ENCODE measurements around the gene UBAC1. TPM values are rescaled to one million over a fixed set of nuclear protein-coding genes. Genes with fewer than 3 reads are reported as not detected.
A peak's percentile ranks its signal among the peaks of the same experiment; 100 is the strongest.

The UBAC1 gene
- total and polyA plus RNA-seq, 4 donors = 24.1 to 49.9 (median 37.5) TPM

DNA sequence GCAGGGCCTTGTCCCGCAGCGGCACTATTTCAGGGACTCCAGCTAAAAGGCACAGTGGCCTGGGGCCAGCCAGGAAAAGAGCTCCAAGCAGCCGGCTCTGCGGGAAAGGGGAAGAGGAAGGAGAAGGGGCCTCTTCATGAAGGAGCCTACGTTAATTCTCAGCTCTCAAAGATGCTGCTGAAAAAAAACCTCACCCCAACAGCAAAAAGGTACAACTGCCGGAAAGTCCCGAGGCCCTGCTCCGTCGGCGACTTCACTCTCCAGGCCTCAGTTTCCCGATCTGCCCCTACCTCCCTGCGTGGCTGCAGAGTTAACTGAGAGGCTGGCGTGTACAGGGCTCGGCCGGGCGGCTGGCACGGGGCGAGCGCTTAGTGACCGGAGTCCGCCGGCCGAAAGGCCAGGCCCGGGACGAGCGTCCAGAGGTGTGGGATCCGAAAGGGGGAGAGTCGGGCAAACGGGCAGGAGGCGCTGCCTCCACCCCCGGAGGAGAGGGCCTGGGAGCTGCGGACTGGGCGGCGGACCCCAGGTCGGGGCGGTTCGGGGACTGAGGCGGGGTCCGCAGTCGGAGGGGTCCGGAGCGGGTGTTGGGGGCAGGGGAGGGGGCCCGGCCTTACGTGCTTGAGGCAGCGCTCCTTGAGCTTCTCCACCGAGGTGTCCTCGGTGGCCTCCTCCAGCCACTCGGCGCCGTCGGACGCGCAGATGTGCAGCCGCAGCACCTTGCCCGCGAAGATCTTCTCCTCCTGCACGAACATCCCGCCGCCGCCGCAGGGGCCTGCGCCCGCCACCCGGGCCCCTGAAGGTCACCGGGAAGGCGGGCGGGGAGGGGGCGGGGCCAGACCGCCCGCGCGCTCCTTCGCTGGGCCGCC, 529 bp downstream of the UBAC1 start:
- Histone ChIP-seq H3K4me1 (ENCODE audit: control insufficient read depth in 1 of 2, insufficient read depth in 2 of 2, low read length in 2 of 2) (no peaks in the 10 kb centered on the region), H3K36me3 (ENCODE audit: control insufficient read depth in 1 of 2, insufficient read depth in 2 of 2, low read length in 1 of 2) (no peaks in the 10 kb centered on the region), H3K4me3 (ENCODE audit: low read length in 2 of 2) (peak overlapping the region; percentile 80 to 95), H3K27me3 (ENCODE audit: control insufficient read depth in 1 of 2, insufficient read depth in 2 of 2, low read length in 1 of 2) (no peaks in the 10 kb centered on the region), H3K9me3 (ENCODE audit: control insufficient read depth, low read length) (no peaks in the 10 kb centered on the region), H3K27ac (ENCODE audit: low read depth in 1 of 2, low read length in 2 of 2) (peak overlapping the region in 1 of 2 donors; percentile 50)
- intact Hi-C loops (cut with DNase I) = loop anchor here (10.0 kb wide), 2 partner anchors 96 to 284 kb away; partner anchors contain the start of gene QSOX2 (in 1 of the 2)
- WGBS, 2 donors = 0 to 1% methylated on average over 56 to 74 of the region's 74 CpGs
- peak in 1 of 2 donors; percentile 67 for DNase-seq
- ATAC-seq (ENCODE audit: low FRiP score) = peak; percentile 55

DNA sequence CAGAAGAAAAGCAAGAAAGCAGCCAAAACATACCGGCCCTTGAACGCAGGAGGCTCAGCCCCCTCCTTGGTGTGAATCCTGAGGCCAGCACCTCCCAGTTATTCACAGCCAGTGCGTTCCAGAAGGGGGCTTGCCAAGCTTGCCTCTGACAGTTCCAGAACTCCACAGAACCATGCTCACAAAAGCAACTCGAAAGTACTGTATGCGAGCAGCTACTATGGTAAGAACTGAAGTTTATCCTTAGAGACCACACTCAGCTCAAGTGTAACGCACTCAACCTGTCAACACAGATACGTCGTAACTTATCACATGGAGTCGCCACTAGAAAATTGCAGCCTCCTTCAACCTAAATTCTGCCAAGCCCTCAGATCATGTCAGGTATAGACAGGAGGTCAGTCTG, 1.4 kb downstream of the UBAC1 start:
- Histone ChIP-seq H3K27me3 (ENCODE audit: control insufficient read depth in 1 of 2, insufficient read depth in 2 of 2, low read length in 1 of 2) (no peaks in the 10 kb centered on the region), H3K4me1 (ENCODE audit: control insufficient read depth in 1 of 2, insufficient read depth in 2 of 2, low read length in 2 of 2) (no peaks in the 10 kb centered on the region), H3K27ac (ENCODE audit: low read depth in 1 of 2, low read length in 2 of 2) (no peak overlapping the region), H3K9me3 (ENCODE audit: control insufficient read depth, low read length) (no peaks in the 10 kb centered on the region), H3K4me3 (ENCODE audit: low read length in 2 of 2) (peak overlapping the region in 1 of 2 donors; percentile 95), H3K36me3 (ENCODE audit: control insufficient read depth in 1 of 2, insufficient read depth in 2 of 2, low read length in 1 of 2) (no peaks in the 10 kb centered on the region)
- ATAC-seq (ENCODE audit: low FRiP score) (no peak), DNase-seq (no peak)
- intact Hi-C loops (cut with DNase I) = loop anchor here (10.0 kb wide), 2 partner anchors 95 to 285 kb away; partner anchors contain the start of gene QSOX2 (in 1 of the 2)
- 15 to 29% methylated on average over 9 of the region's 9 CpGs for WGBS, 2 donors

DNA sequence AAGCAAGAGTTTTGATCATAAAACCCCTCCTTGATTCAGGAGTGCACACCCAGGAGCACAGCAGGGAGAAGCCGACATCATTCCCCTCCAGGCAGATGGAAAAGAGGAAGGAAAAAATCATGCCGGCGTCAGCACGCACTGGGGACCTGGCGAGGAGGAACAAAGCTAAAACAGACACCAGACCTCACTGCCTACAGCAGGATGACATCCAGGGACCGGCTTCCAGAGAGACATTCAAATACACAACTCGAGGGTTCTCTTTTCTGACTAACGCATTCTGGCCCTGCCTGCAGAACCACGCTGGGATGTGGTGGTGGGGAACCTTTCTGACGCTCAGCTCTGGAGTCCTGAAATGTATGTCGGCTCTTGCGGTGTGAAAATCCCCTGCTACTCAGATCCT, 2.7 kb downstream of the UBAC1 start:
- WGBS, 2 donors = 90 to 93% methylated on average over 12 of the region's 12 CpGs
- Histone ChIP-seq H3K9me3 (ENCODE audit: control insufficient read depth, low read length) (no peaks in the 10 kb centered on the region), H3K4me3 (ENCODE audit: low read length in 2 of 2) (no peak overlapping the region), H3K4me1 (ENCODE audit: control insufficient read depth in 1 of 2, insufficient read depth in 2 of 2, low read length in 2 of 2) (no peaks in the 10 kb centered on the region), H3K27ac (ENCODE audit: low read depth in 1 of 2, low read length in 2 of 2) (no peak overlapping the region), H3K27me3 (ENCODE audit: control insufficient read depth in 1 of 2, insufficient read depth in 2 of 2, low read length in 1 of 2) (no peaks in the 10 kb centered on the region), H3K36me3 (ENCODE audit: control insufficient read depth in 1 of 2, insufficient read depth in 2 of 2, low read length in 1 of 2) (no peaks in the 10 kb centered on the region)
- ATAC-seq (ENCODE audit: low FRiP score) (no peak), DNase-seq (peak in 1 of 2 donors; percentile 76)
- intact Hi-C loops (cut with DNase I) = no loop called here

DNA sequence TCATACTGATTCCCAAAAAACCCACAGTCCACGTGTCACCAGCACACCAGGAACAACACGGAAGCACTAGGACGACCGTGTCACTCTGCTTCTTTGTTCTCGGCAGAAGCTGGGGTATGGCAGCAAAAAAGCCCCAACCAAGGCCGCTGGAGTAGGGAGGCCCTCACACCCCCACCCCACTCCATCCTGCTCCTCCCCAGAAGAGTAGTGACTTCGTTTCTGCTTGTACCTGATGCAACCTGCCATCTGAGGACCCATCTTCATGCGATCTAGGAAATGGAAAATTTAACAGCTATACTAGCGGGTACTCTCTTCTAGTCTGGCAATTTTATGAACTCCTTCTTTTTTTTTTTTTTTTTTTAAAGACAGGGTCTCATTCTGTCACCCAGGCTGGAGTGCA, 3.7 kb downstream of the UBAC1 start:
- intact Hi-C loops (cut with DNase I) = no loop called here
- Histone ChIP-seq H3K27me3 (ENCODE audit: control insufficient read depth in 1 of 2, insufficient read depth in 2 of 2, low read length in 1 of 2) (no peaks in the 10 kb centered on the region), H3K9me3 (ENCODE audit: control insufficient read depth, low read length) (no peaks in the 10 kb centered on the region), H3K27ac (ENCODE audit: low read depth in 1 of 2, low read length in 2 of 2) (no peak overlapping the region), H3K4me1 (ENCODE audit: control insufficient read depth in 1 of 2, insufficient read depth in 2 of 2, low read length in 2 of 2) (no peaks in the 10 kb centered on the region), H3K4me3 (ENCODE audit: low read length in 2 of 2) (no peak overlapping the region), H3K36me3 (ENCODE audit: control insufficient read depth in 1 of 2, insufficient read depth in 2 of 2, low read length in 1 of 2) (peaks cover 0 to under 1% of the 10 kb centered on the region in 2 donors)
- 88 to 90% methylated on average over 9 of the region's 9 CpGs for WGBS, 2 donors
- DNase-seq (no peak), ATAC-seq (ENCODE audit: low FRiP score) (no peak)

DNA sequence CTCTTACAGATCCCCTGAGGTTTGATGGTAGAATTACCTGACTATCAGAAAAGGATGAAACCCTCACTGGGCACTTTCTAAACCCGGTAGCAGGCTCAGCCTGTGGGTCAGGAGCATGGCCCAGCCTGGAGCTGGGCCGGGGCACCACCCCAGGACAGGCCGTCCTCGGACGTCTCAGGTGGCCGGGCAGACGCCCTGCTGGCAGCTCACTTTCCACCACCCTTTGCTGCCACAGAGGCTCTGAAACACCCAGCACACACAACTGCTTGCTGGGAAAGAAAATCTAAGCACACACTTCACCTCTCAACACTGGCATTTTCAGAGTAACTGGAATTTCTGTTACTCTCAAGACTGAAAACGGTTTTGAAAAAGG, 4.4 kb downstream of the UBAC1 start:
- no peak overlapping the region for H3K4me3 ChIP-seq (ENCODE audit: low read length in 2 of 2)
- H3K27ac ChIP-seq (ENCODE audit: low read depth in 1 of 2, low read length in 2 of 2) = no peak overlapping the region
- intact Hi-C loops (cut with DNase I) = no loop called here
- no peaks in the 10 kb centered on the region for H3K27me3 ChIP-seq (ENCODE audit: control insufficient read depth in 1 of 2, insufficient read depth in 2 of 2, low read length in 1 of 2)
- H3K36me3 ChIP-seq (ENCODE audit: control insufficient read depth in 1 of 2, insufficient read depth in 2 of 2, low read length in 1 of 2) = peaks cover 0 to 3% of the 10 kb centered on the region in 2 donors
- no peaks in the 10 kb centered on the region for H3K4me1 ChIP-seq (ENCODE audit: control insufficient read depth in 1 of 2, insufficient read depth in 2 of 2, low read length in 2 of 2)
- ATAC-seq (ENCODE audit: low FRiP score) = no peak
- no peaks in the 10 kb centered on the region for H3K9me3 ChIP-seq (ENCODE audit: control insufficient read depth, low read length)
- DNase-seq = no peak
- 93% methylated on average over 8 of the region's 8 CpGs for WGBS, 2 donors

DNA sequence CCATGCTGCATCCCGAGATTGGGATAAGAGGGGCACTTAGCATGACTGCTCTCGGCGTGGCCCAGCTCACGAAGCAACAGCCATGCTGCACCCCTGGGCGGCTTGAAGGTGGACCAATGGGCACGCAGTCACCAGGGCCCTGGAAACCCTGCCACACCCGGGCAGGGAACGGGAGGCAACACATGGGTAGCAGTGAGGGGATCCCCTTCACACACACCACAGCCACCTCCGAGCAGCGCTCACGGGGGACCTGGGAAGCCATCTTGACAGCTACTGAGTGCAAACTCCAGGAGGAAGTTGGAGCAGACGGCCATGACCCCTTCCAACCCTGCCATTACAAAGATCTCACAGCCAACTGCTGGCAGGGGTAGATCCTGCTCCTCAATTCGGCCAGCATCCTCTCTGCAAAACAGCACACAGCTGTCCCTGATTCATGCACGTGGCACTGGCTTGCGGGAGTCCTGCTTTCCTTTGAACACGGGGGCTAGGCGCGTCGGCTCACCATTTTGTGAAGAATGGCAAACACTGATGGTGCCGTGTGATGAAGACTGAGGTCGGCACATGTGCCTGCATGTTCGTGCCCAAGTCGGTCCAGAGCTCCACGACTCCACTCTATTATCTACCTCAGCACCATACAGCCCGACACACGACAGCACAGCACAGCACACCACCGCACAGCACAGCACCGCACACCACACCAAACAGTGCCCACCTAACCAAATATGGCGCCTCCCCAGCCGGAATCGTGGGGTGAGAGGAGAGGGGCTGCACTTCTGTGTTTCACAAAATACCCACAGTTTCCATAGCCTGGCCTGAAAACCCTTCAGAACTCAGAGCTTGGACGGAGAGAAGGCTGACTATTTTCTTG, 5.0 kb downstream of the UBAC1 start:
- Histone ChIP-seq H3K27me3 (ENCODE audit: control insufficient read depth in 1 of 2, insufficient read depth in 2 of 2, low read length in 1 of 2) (no peaks in the 10 kb centered on the region), H3K4me1 (ENCODE audit: control insufficient read depth in 1 of 2, insufficient read depth in 2 of 2, low read length in 2 of 2) (no peaks in the 10 kb centered on the region), H3K9me3 (ENCODE audit: control insufficient read depth, low read length) (no peaks in the 10 kb centered on the region), H3K4me3 (ENCODE audit: low read length in 2 of 2) (no peak overlapping the region), H3K36me3 (ENCODE audit: control insufficient read depth in 1 of 2, insufficient read depth in 2 of 2, low read length in 1 of 2) (peaks cover 0 to 3% of the 10 kb centered on the region in 2 donors), H3K27ac (ENCODE audit: low read depth in 1 of 2, low read length in 2 of 2) (no peak overlapping the region)
- 90 to 91% methylated on average over 32 of the region's 32 CpGs for WGBS, 2 donors
- DNase-seq (no peak), ATAC-seq (ENCODE audit: low FRiP score) (no peak)
- intact Hi-C loops (cut with DNase I) = no loop called here

DNA sequence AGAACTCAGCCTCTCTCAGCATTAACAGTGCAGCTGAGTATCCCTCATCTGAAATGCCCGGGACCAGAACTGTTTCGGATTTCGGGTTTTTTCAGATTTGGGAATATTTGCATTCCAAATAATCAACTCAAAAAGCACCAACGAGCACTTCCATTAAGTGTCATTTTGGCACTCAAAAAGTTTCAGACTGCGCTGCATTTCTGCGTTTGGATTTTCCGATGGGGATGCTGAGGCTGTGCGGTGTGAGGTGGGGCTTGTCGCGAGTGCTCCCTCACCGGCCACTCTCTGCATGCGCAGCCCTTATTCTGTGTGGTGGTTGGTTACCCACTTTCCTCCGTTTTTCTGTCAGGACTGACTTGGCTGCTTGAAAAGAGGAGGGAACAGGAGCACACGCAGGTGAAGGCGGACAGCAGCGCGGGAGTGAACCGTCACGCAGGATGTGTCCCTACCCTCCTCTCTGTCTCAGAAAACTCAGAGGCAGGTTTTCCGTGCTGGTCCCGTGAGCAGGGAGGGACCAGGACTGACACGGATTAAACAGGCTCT, 8.4 kb downstream of the UBAC1 start:
- H3K4me3 ChIP-seq (ENCODE audit: low read length in 2 of 2) = no peak overlapping the region
- peaks cover 0 to 3% of the 10 kb centered on the region in 2 donors for H3K36me3 ChIP-seq (ENCODE audit: control insufficient read depth in 1 of 2, insufficient read depth in 2 of 2, low read length in 1 of 2)
- H3K27ac ChIP-seq (ENCODE audit: low read depth in 1 of 2, low read length in 2 of 2) = no peak overlapping the region
- WGBS, 2 donors = 91 to 92% methylated on average over 22 of the region's 22 CpGs
- intact Hi-C loops (cut with DNase I) = no loop called here
- DNase-seq = no peak
- no peaks in the 10 kb centered on the region for H3K9me3 ChIP-seq (ENCODE audit: control insufficient read depth, low read length)
- H3K27me3 ChIP-seq (ENCODE audit: control insufficient read depth in 1 of 2, insufficient read depth in 2 of 2, low read length in 1 of 2) = no peaks in the 10 kb centered on the region
- no peak for ATAC-seq (ENCODE audit: low FRiP score)
- H3K4me1 ChIP-seq (ENCODE audit: control insufficient read depth in 1 of 2, insufficient read depth in 2 of 2, low read length in 2 of 2) = no peaks in the 10 kb centered on the region

DNA sequence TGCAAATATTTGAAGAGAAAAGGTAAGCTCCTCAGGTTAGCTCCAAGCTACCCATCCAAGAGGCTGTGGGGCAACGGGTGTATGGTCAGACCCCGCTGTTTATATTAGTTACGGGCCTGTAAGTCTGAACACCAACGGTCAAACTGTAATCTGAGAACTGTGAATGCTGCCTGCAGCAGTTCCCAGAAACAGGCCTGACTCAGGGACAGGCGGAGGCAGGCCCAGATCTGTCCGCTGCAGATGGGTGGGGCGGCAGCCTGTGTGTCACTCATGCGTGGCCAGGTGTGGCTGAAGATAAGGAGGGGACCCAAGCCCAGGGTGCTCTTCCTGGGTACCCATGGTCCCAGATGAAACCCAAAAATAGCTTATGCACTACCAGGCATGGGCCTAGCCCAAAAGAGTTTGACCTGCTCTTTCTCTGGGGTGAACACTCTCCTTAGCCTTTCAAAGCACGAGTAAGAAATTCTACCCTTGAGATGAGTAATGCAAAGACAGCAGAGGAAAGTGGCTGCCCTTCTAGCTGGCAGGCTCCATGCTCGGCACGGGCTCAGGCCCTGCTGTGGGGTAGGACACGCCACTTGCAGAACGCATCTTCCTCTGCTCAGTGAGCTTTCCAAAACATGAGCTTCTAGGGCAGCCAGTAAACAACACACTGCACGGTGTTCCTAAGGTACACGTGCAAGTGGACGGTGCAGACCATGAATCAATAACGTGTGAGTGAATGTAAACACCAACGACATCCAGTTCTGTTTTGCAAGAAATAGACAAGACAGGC, 9.1 kb downstream of the UBAC1 start:
- H3K36me3 ChIP-seq (ENCODE audit: control insufficient read depth in 1 of 2, insufficient read depth in 2 of 2, low read length in 1 of 2) = peaks cover 0 to 3% of the 10 kb centered on the region in 2 donors
- H3K4me1 ChIP-seq (ENCODE audit: control insufficient read depth in 1 of 2, insufficient read depth in 2 of 2, low read length in 2 of 2) = no peaks in the 10 kb centered on the region
- DNase-seq = no peak
- no peaks in the 10 kb centered on the region for H3K27me3 ChIP-seq (ENCODE audit: control insufficient read depth in 1 of 2, insufficient read depth in 2 of 2, low read length in 1 of 2)
- H3K27ac ChIP-seq (ENCODE audit: low read depth in 1 of 2, low read length in 2 of 2) = no peak overlapping the region
- no peaks in the 10 kb centered on the region for H3K9me3 ChIP-seq (ENCODE audit: control insufficient read depth, low read length)
- WGBS, 2 donors = 78 to 84% methylated on average over 18 of the region's 18 CpGs
- no peak overlapping the region for H3K4me3 ChIP-seq (ENCODE audit: low read length in 2 of 2)
- intact Hi-C loops (cut with DNase I) = no loop called here
- no peak for ATAC-seq (ENCODE audit: low FRiP score)

All from aorta (tissue), 5 donors.